GM10266 (cell line): ENCODE measurements around the gene INPP5D.

Source experiments
- DNase-seq: peaks from one replicate; pipeline ENCODE4 v3.0.0; 2012; ENCODE audit errors: extremely low spot score
- TF ChIP-seq, protein P1 (sequence below): IDR thresholded peaks from 2 replicates; pipeline ENCODE4 v1.5.1; 2012; ENCODE audit warnings: mild to moderate bottlenecking, low read depth; ENCODE audit not compliant: control insufficient read depth, insufficient read depth; ENCODE audit errors: missing control alignments

Gene INPP5D

DNA sequence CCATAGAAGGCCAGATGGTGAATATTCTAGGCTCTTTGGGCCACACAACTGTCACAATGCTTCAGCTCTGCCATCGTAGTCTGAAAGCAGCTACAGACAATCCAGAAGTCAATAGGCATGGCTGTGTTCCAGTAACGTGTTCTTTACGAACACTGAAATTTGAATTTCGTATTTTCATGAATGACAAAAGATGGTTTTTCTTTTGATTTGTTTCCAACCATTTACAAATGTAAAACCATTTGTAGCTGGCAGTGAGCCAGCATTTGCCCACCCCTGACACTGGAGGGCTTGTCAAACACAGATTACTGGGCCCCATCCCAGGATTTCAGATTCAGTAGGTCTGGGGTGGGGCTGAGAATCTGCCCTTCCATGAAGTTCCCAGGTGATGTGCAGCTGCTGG is 108.3 kb downstream of the INPP5D start:
- TF ChIP-seq, protein P1, sequence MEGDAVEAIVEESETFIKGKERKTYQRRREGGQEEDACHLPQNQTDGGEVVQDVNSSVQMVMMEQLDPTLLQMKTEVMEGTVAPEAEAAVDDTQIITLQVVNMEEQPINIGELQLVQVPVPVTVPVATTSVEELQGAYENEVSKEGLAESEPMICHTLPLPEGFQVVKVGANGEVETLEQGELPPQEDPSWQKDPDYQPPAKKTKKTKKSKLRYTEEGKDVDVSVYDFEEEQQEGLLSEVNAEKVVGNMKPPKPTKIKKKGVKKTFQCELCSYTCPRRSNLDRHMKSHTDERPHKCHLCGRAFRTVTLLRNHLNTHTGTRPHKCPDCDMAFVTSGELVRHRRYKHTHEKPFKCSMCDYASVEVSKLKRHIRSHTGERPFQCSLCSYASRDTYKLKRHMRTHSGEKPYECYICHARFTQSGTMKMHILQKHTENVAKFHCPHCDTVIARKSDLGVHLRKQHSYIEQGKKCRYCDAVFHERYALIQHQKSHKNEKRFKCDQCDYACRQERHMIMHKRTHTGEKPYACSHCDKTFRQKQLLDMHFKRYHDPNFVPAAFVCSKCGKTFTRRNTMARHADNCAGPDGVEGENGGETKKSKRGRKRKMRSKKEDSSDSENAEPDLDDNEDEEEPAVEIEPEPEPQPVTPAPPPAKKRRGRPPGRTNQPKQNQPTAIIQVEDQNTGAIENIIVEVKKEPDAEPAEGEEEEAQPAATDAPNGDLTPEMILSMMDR = no peak

DNA sequence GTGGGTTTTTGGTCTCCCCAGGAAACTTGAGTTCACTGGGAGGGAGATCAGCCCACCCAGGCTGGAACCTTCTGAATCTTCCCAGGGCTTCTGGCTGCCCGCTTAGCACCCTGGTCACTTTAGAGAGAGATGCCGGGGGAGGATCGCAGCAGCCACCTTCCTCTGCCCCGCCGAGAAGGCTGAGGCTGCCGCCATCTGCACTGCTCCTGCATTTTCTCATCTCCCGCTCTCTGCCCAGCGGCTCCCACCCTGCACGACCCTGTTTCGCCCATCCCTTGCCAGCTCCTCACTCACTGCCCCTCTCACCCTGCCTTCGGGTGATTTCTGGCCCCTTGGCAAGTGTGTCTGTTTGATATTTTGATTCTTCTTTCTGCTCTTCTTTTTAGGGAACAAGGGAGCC is 108.8 kb downstream of the INPP5D start:
- TF ChIP-seq, protein P1 = no peak
- no peak for DNase-seq

More for the DNA sequence above, 108.3 kb downstream of the INPP5D start:
- no peak for DNase-seq

DNA sequence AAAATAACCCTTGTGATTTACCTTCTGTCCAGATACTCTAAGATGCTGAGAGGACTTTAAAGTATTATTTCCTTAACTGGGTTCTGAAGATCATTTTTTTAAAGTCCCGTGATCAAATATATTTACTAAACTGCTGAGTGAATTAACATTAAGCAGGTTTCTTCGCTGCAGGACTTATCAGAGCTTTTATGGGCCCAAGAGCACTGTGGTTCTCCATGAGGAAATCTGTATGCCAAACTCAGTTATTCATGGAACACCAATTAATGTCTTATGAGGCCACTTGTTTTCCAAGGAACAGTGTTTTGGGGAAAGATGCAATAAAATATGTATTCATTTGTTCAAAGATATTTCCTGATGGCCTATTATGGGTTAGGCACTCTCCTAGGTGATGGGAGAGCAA is 111.2 kb downstream of the INPP5D start:
- DNase-seq = no peak
- TF ChIP-seq, protein P1 = no peak

DNA sequence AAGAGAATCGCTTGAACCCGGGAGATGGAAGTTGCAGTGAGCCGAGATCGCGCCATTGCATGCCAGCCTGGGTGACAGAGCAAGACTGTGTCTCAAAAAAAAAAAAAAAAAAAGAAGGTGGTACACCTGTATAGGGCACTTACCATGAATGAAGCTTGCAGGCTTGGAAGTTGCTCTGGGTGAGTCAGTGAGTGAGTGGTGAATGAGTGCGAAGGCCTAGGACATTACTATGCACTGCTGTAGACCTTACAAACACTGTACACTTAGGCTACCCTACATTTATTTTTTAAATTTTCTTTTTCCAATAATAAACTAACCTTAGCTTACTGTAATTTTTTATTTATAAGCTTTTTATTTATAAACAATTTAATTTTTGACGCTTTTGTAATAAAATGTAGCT is 113.0 kb downstream of the INPP5D start:
- TF ChIP-seq, protein P1 = no peak
- no peak for DNase-seq

DNA sequence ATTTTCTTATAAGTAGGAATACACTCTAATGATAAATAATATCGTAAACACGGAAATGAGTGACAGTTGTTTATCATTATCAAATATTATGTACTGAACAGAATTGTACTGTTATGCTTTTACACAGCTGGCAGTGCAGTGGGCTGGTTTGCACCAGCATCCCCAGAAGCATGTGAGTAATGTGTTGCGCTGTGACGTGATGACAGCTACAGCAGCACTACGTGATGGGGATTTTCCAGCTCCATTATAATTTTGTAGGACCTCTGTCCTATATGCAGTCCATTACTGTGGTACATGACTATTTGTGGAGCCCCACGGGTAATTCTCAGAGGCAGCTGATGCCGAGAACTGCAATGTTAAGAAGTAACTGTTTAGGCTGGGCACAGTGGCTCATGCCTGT is 114.0 kb downstream of the INPP5D start:
- DNase-seq = no peak
- TF ChIP-seq, protein P1 = no peak

DNA sequence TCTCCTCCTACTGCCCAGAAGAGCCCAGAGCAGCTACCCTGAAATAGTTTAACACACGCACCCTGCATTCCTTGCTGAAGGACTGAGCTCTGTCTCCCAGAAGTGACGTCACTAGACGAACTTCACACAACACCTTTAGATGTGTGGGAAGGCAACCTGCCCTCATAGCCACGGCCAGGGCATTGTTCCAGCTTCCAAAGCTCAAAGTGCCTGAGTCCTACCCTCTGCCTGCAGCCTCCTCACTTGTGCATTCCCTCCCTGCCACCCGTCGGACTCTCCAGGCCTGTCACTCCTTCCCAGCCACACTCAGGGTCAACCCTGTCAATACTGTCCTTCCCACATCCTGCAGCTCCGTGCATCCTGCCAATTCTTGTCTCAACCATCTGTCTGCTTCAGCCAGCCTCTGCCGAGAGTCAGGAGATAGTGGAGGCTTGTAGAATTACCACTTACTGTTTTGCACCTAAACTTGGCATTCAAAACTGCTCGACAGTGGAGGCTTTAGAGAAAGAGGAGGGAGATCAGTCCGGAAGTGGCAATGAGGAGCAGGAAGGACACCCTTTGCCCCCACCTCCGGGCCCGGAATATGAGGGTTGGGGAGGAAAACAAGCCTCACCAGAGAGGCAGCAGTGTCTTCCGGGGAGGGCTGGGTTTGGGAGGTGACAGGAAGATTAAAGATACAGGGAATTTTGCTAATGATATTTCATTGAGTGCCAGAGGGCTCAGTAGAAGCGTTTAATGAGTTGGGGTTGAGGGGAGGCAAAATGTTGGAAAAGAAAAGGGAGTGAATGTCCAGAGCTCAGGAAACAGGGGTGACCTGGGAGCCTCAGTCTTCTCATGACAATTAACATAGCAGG is 119.1 kb downstream of the INPP5D start:
- DNase-seq = no peak
- TF ChIP-seq, protein P1 = no peak

DNA sequence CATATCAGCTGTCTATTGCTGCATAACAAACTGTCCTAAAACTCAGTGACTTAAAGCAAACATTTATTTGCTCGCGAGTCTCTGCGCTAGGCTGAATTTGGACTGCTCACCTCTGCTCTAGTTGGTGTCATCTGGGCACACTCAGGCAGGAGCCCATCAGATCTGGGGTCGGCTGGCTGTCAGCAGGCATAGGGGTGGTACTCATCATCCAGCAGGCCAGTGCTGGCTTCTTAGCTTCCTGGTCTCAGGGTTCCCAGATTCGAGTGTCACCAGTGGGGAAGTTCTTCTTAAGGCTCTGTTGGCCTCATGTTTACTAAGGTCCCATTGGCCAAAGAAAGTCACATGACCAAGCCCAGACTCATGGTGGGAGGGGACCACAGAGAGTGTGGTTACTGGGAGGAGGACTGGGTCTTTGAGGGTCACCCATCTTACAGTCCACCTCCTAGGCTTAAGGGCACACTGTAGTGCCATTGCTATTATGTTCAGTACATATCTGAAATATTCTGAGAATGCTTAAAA is 119.8 kb downstream of the INPP5D start:
- no peak for DNase-seq
- TF ChIP-seq, protein P1 = no peak
